GM19372 (cell line): ENCODE measurements around the gene ELOVL2.
"Not testable (repeated sequence)": the region's sequence is repeated elsewhere in the genome, so short reads cannot be mapped to it uniquely, and the experiment has no call there.

Source experiments
- ATAC-seq: cut with Tn5 transposase; IDR thresholded peaks from one replicate; pipeline ENCODE4 v1.9.1; 2021; ENCODE audit warnings: mild to moderate bottlenecking, low read depth, moderate library complexity; ENCODE audit not compliant: unreplicated experiment

The ELOVL2 gene

GRCh38 chr6:10993896-10994295, 50.2 kb downstream of the ELOVL2 start:
- ATAC-seq: no peak

GRCh38 chr6:10991115-10991514, 53.0 kb downstream of the ELOVL2 start:
- ATAC-seq: no peak

GRCh38 chr6:10989587-10989986, 54.5 kb downstream of the ELOVL2 start:
- no peak for ATAC-seq

- not testable (repeated sequence) for ATAC-seq
These were observed 59.1 kb downstream of the ELOVL2 start for GRCh38 chr6:10984959-10985358.

- no peak for ATAC-seq
These were observed 62.7 kb downstream of the ELOVL2 start for GRCh38 chr6:10981409-10981808.

GRCh38 chr6:10979603-10980002, 64.5 kb downstream of the ELOVL2 start:
- no peak for ATAC-seq

- ATAC-seq: no peak
These were observed 66.7 kb downstream of the ELOVL2 start for GRCh38 chr6:10977231-10977968.

GRCh38 chr6:10976571-10976970, 67.5 kb downstream of the ELOVL2 start:
- ATAC-seq: no peak

- no peak for ATAC-seq
These were observed 71.9 kb downstream of the ELOVL2 start for GRCh38 chr6:10972196-10972595.

GRCh38 chr6:10970731-10971130, 73.4 kb downstream of the ELOVL2 start:
- ATAC-seq: no peak

GRCh38 chr6:10968776-10969175, 75.3 kb downstream of the ELOVL2 start:
- ATAC-seq: no peak

- ATAC-seq: peak; percentile 76
These were observed 79.4 kb downstream of the ELOVL2 start for GRCh38 chr6:10964684-10965083.

- no peak for ATAC-seq
These were observed 81.0 kb downstream of the ELOVL2 start for GRCh38 chr6:10963113-10963512.

- no peak for ATAC-seq
These were observed 81.4 kb downstream of the ELOVL2 start for GRCh38 chr6:10962673-10963072.

- ATAC-seq: no peak
These were observed 82.3 kb downstream of the ELOVL2 start for GRCh38 chr6:10961837-10962236.

GRCh38 chr6:10960171-10960570, 83.9 kb downstream of the ELOVL2 start:
- no peak for ATAC-seq

- no peak for ATAC-seq
These were observed 86.7 kb downstream of the ELOVL2 start for GRCh38 chr6:10957414-10957886.

GRCh38 chr6:10956776-10957175, 87.3 kb downstream of the ELOVL2 start:
- ATAC-seq: no peak

GRCh38 chr6:10954590-10955010, 89.5 kb downstream of the ELOVL2 start:
- peak; percentile 92 for ATAC-seq

GRCh38 chr6:10951675-10952282, 92.3 kb downstream of the ELOVL2 start:
- ATAC-seq: no peak

- ATAC-seq: no peak
These were observed 94.3 kb downstream of the ELOVL2 start for GRCh38 chr6:10949579-10950490.
